OCI-LY7 (cell line): ENCODE results near the gene CNDP2. TPM values are rescaled to one million over a fixed set of nuclear protein-coding genes. Genes with fewer than 3 reads are reported as not detected.
"Not testable (repeated sequence)": the region's sequence is repeated elsewhere in the genome, so short reads cannot be mapped to it uniquely, and the experiment has no call there.

Experiments
- BruUV-seq: library from RNA; stranded (reverse); fragments of 400-500 nt; replicated peaks from 2 replicates; lab custom pipeline; 2021; lab: Mats Ljungman, UMichigan
- CTCF ChIA-PET: fragments of 300-600 bp; sonication (Branson Sonifier 250); formaldehyde crosslinking; loops from one replicate; lab custom pipeline; 2022; ENCODE audit warnings: antibody characterized with exemption; ENCODE audit not compliant: unreplicated experiment; lab: Charles Lee
- POLR2A ChIA-PET: fragments of 300-600 bp; sonication (Branson Sonifier 250); formaldehyde crosslinking; loops from one replicate; lab custom pipeline; 2022; ENCODE audit warnings: antibody characterized with exemption; lab: Charles Lee
- DNase-seq: peaks from one replicate; pipeline ENCODE4 v3.0.0-alpha.2; 2015; ENCODE audit warnings: low spot score
- H2AFZ ChIP-seq: fragments of 200-600 bp; sonication (generic), shearing (Covaris generic); 2 replicates; pipeline ENCODE4 v1.6.1; 2014; ENCODE audit warnings: mild to moderate bottlenecking, antibody characterized with exemption, low read length, moderate library complexity
- H3K27ac ChIP-seq: fragments of 200-600 bp; sonication (generic); 2 replicates; pipeline ENCODE4 v1.5.1; 2014; ENCODE audit warnings: mixed run types, low read depth, mild to moderate bottlenecking, moderate library complexity, low read length, inconsistent platforms; ENCODE audit not compliant: poor library complexity, severe bottlenecking
- H3K36me3 ChIP-seq: fragments of 200-600 bp; sonication (generic); 2 replicates; pipeline ENCODE4 v1.6.1; 2014; ENCODE audit warnings: mild to moderate bottlenecking, antibody characterized with exemption, low read length, moderate library complexity, mixed read lengths; ENCODE audit not compliant: insufficient read depth
- H3K4me1 ChIP-seq: fragments of 200-600 bp; sonication (generic); 2 replicates; pipeline ENCODE4 v1.5.1; 2014; ENCODE audit warnings: mild to moderate bottlenecking, low read length; ENCODE audit not compliant: insufficient read depth, poor library complexity, severe bottlenecking
- H3K4me2 ChIP-seq: fragments of 200-600 bp; sonication (generic); 2 replicates; pipeline ENCODE4 v1.6.1; 2014; ENCODE audit warnings: mild to moderate bottlenecking, low read length
- H3K4me3 ChIP-seq: fragments of 200-600 bp; sonication (generic); 2 replicates; pipeline ENCODE4 v1.5.1; 2014; ENCODE audit warnings: mild to moderate bottlenecking, low read depth, low read length; ENCODE audit not compliant: poor library complexity, severe bottlenecking
- H3K79me2 ChIP-seq: fragments of 200-600 bp; sonication (generic); 2 replicates; pipeline ENCODE4 v1.6.1; 2016; ENCODE audit warnings: low read depth, mild to moderate bottlenecking, low read length, moderate library complexity, mixed read lengths; ENCODE audit not compliant: insufficient read depth
- H3K9me2 ChIP-seq: fragments of 200-600 bp; sonication (generic); 2 replicates; pipeline ENCODE4 v1.6.1; 2016; ENCODE audit warnings: mild to moderate bottlenecking, low read length, mixed read lengths; ENCODE audit not compliant: insufficient read depth
- H3K9me3 ChIP-seq: fragments of 200-600 bp; sonication (generic); 2 replicates; pipeline ENCODE4 v1.6.1; 2014; ENCODE audit warnings: mild to moderate bottlenecking, mixed run types, low read length, mixed read lengths
- H4K20me1 ChIP-seq: fragments of 200-600 bp; sonication (generic); 2 replicates; pipeline ENCODE4 v1.6.1; 2014; ENCODE audit warnings: mild to moderate bottlenecking, antibody characterized with exemption, low read length, moderate library complexity, mixed read lengths; ENCODE audit not compliant: insufficient read depth
- CTCF ChIP-seq: fragments of 200-600 bp; sonication (generic); conservative IDR thresholded peaks from 2 replicates; pipeline ENCODE4 v1.5.1; 2014; ENCODE audit warnings: mild to moderate bottlenecking, antibody characterized with exemption, low read length, moderate library complexity, mixed read lengths
- EZH2phosphoT487 ChIP-seq: fragments of 200-600 bp; sonication (generic); IDR thresholded peaks from 2 replicates; pipeline ENCODE4 v1.6.1; 2018; ENCODE audit warnings: low read depth, borderline replicate concordance, mild to moderate bottlenecking, mixed run types, antibody characterized with exemption, low read length, moderate library complexity, mixed read lengths
- intact Hi-C: fragments of 100-400 bp; cut with micrococcal nuclease; formaldehyde crosslinking; loops from one replicate; pipeline ENCODE4 v1.10.0; 2022; ENCODE audit not compliant: unreplicated experiment
- total RNA-seq, 2 experiments: library from RNA; depleted of rRNA in 1 of 2; stranded (reverse); fragments of >200 nt in 1 of 2; shearing (Covaris generic) in 1 of 2; gene quantifications; 2 replicates each; pipeline ENCODE4 v1.2.3, GENCODE V29; 2014 to 2022

The CNDP2 gene
- total RNA-seq, 2 experiments from 2014 or later, result 28.5 to 94.8 TPM

- H3K9me3 ChIP-seq, result no peaks in the 10 kb centered on the region
- no peaks in the 10 kb centered on the region for H3K4me1 ChIP-seq
- H3K79me2 ChIP-seq, result no peaks in the 10 kb centered on the region
- no TSS peak for BruUV-seq
- intact Hi-C loops, result no loop called here
- H3K9me2 ChIP-seq, result no peaks in the 10 kb centered on the region
- no peak overlapping the region for H3K4me2 ChIP-seq
- TF ChIP-seq EZH2phosphoT487, result no peak
- TF ChIP-seq CTCF, result no peak
- no peak overlapping the region for H3K4me3 ChIP-seq
- ChIA-PET POLR2A (interaction anchor here (1.1 kb wide), 1 partner anchor 27 kb away, joined by 3 read pairs; the partner anchor contains the start of gene CNDP2), CTCF (no interaction called here)
- no peak overlapping the region for H2AFZ ChIP-seq
- peaks cover 18% of the 10 kb centered on the region; the same call in 1 of the 2 replicates for H3K36me3 ChIP-seq
- DNase-seq, result no peak
- H3K27ac ChIP-seq, result no peak overlapping the region
- no peaks in the 10 kb centered on the region for H4K20me1 ChIP-seq
Observed at GRCh38 chr18:74522635-74523548, 26.7 kb downstream of the CNDP2 start.

GRCh38 chr18:74524097-74524496, 27.9 kb downstream of the CNDP2 start:
- POLR2A ChIA-PET, result interaction anchor here (0.5 kb wide), 1 partner anchor 11 kb away, joined by 3 read pairs; no protein-coding TSS in a partner anchor
- intact Hi-C loops, result no loop called here
- CTCF ChIA-PET, result no interaction called here

GRCh38 chr18:74524915-74525314, 28.8 kb downstream of the CNDP2 start:
- CTCF ChIA-PET, result not testable (repeated sequence)

More at GRCh38 chr18:74524097-74524496, 27.9 kb downstream of the CNDP2 start:
- Histone ChIP-seq H3K4me3 (no peak overlapping the region), H3K79me2 (no peaks in the 10 kb centered on the region), H3K9me2 (no peaks in the 10 kb centered on the region), H3K36me3 (peaks cover 12% of the 10 kb centered on the region; the same call in 1 of the 2 replicates), H3K9me3 (no peaks in the 10 kb centered on the region), H2AFZ (no peak overlapping the region), H3K4me2 (no peak overlapping the region), H3K27ac (no peak overlapping the region), H4K20me1 (no peaks in the 10 kb centered on the region), H3K4me1 (no peaks in the 10 kb centered on the region)
- TF ChIP-seq EZH2phosphoT487 (no peak), CTCF (no peak)
- BruUV-seq, result no TSS peak
- no peak for DNase-seq

More at GRCh38 chr18:74524915-74525314, 28.8 kb downstream of the CNDP2 start:
- BruUV-seq, H2AFZ ChIP-seq, H3K27ac ChIP-seq, intact Hi-C loops, H3K79me2 ChIP-seq, H3K36me3 ChIP-seq, POLR2A ChIA-PET, H4K20me1 ChIP-seq, H3K4me1 ChIP-seq, DNase-seq, H3K4me2 ChIP-seq, H3K9me3 ChIP-seq, H3K4me3 ChIP-seq, H3K9me2 ChIP-seq: not testable (repeated sequence)
